GM18507 (cell line): Measurements from ENCODE around the gene KLHL6.
"Not testable (repeated sequence)": the region's sequence is repeated elsewhere in the genome, so short reads cannot be mapped to it uniquely, and the experiment has no call there.

Source experiments
- DNase-seq: peaks from one replicate; pipeline ENCODE4 v3.0.0; 2011; ENCODE audit warnings: low read depth; ENCODE audit not compliant: insufficient read length; ENCODE audit errors: extremely low spot score
- FAIRE-seq: peaks from 2 replicates; lab custom pipeline; 2011; peaks lifted over from hg19 to GRCh38; lab: Jason Lieb, UNC

KLHL6 gene

GRCh38 chr3:183570191-183570590 is 14.7 kb upstream of the KLHL6 start:
- FAIRE-seq, DNase-seq: not testable (repeated sequence)

- DNase-seq (no peak), FAIRE-seq (no peak)
These were observed 11.4 kb upstream of the KLHL6 start for GRCh38 chr3:183566880-183567279.

GRCh38 chr3:183564046-183564445 is 8.5 kb upstream of the KLHL6 start:
- no peak for FAIRE-seq
- DNase-seq: no peak

- FAIRE-seq (no peak), DNase-seq (no peak)
These were observed 8.0 kb upstream of the KLHL6 start for GRCh38 chr3:183563536-183563874.

- FAIRE-seq: peak; percentile 45
- DNase-seq: no peak
These were observed 5.1 kb upstream of the KLHL6 start for GRCh38 chr3:183560607-183561006.

- no peak for DNase-seq
- FAIRE-seq: no peak
These were observed 3.0 kb upstream of the KLHL6 start for GRCh38 chr3:183558495-183558894.

GRCh38 chr3:183556722-183557121 is 1.2 kb upstream of the KLHL6 start:
- DNase-seq (no peak), FAIRE-seq (no peak)

- DNase-seq (no peak), FAIRE-seq (peak; percentile 36)
These were observed 1.1 kb downstream of the KLHL6 start for GRCh38 chr3:183554377-183554776.

GRCh38 chr3:183553334-183554026 is 2.0 kb downstream of the KLHL6 start:
- DNase-seq (no peak), FAIRE-seq (no peak)

GRCh38 chr3:183551930-183552329 is 3.6 kb downstream of the KLHL6 start:
- FAIRE-seq: no peak
- DNase-seq: no peak

GRCh38 chr3:183548262-183548769 is 7.2 kb downstream of the KLHL6 start:
- FAIRE-seq: no peak

GRCh38 chr3:183546625-183547024 is 8.9 kb downstream of the KLHL6 start:
- FAIRE-seq: no peak

More at GRCh38 chr3:183548262-183548769, 7.2 kb downstream of the KLHL6 start:
- no peak for DNase-seq

GRCh38 chr3:183545708-183546107 is 9.8 kb downstream of the KLHL6 start:
- DNase-seq: no peak
- no peak for FAIRE-seq

More at GRCh38 chr3:183546625-183547024, 8.9 kb downstream of the KLHL6 start:
- DNase-seq: no peak

GRCh38 chr3:183542355-183542754 is 13.2 kb downstream of the KLHL6 start:
- FAIRE-seq (no peak), DNase-seq (no peak)

GRCh38 chr3:183541738-183542137 is 13.8 kb downstream of the KLHL6 start:
- peak; percentile 74 for FAIRE-seq
- DNase-seq: no peak

- DNase-seq (no peak), FAIRE-seq (no peak)
These were observed 14.3 kb downstream of the KLHL6 start for GRCh38 chr3:183541235-183541655.

GRCh38 chr3:183540501-183541234 is 14.8 kb downstream of the KLHL6 start:
- DNase-seq (no peak), FAIRE-seq (peak; percentile 87)

- DNase-seq (no peak), FAIRE-seq (no peak)
These were observed 15.7 kb downstream of the KLHL6 start for GRCh38 chr3:183539811-183540210.

GRCh38 chr3:183538486-183538885 is 17.0 kb downstream of the KLHL6 start:
- FAIRE-seq (no peak), DNase-seq (no peak)

GRCh38 chr3:183537295-183537730 is 18.2 kb downstream of the KLHL6 start:
- no peak for FAIRE-seq

More at GRCh38 chr3:183537295-183537730, 18.2 kb downstream of the KLHL6 start:
- DNase-seq: no peak
